Smooth muscle cell (in vitro differentiated cells): ENCODE measurements around the gene SCUBE3. TPM values are rescaled to one million over a fixed set of nuclear protein-coding genes. Genes with fewer than 3 reads are reported as not detected.

Experiments used
- DNase-seq: peaks from one replicate; lab custom pipeline; 2025; ENCODE audit not compliant: unreplicated experiment; lab: John Stamatoyannopoulos, UW
- H2AFZ ChIP-seq: fragments of 200-600 bp; sonication (generic); 2 replicates; pipeline ENCODE4 v1.6.0; 2016; ENCODE audit warnings: antibody characterized with exemption, low read depth, mild to moderate bottlenecking
- H3F3A ChIP-seq: fragments of 200-600 bp; sonication (generic); 2 replicates; pipeline ENCODE4 v1.6.0; 2017; ENCODE audit warnings: antibody characterized with exemption, low read depth
- H3K27ac ChIP-seq: fragments of 200-600 bp; sonication (generic); 2 replicates; pipeline ENCODE4 v1.5.1; 2016; ENCODE audit warnings: low read depth, mild to moderate bottlenecking
- H3K27me3 ChIP-seq: fragments of 200-600 bp; sonication (generic); 2 replicates; pipeline ENCODE4 v1.6.1; 2016; ENCODE audit warnings: low read depth, mild to moderate bottlenecking
- H3K36me3 ChIP-seq: fragments of 200-600 bp; sonication (generic); 2 replicates; pipeline ENCODE4 v1.5.1; 2016; ENCODE audit warnings: low read depth
- H3K4me1 ChIP-seq: fragments of 200-600 bp; sonication (generic); 2 replicates; pipeline ENCODE4 v1.5.1; 2016; ENCODE audit warnings: low read depth
- H3K4me2 ChIP-seq: fragments of 200-600 bp; sonication (generic); 2 replicates; pipeline ENCODE4 v1.6.0; 2016; ENCODE audit warnings: mild to moderate bottlenecking
- H3K4me3 ChIP-seq: fragments of 200-600 bp; sonication (generic); 2 replicates; pipeline ENCODE4 v1.5.1; 2016; ENCODE audit warnings: mild to moderate bottlenecking
- H3K79me2 ChIP-seq: fragments of 200-600 bp; sonication (generic); 2 replicates; pipeline ENCODE4 v1.6.0; 2016; ENCODE audit warnings: low read depth, mild to moderate bottlenecking
- H3K9ac ChIP-seq: fragments of 200-600 bp; sonication (generic); 2 replicates; pipeline ENCODE4 v1.6.0; 2016; ENCODE audit warnings: low read depth
- H3K9me3 ChIP-seq: fragments of 200-600 bp; sonication (generic); replicated peaks from 2 replicates; pipeline ENCODE4 v1.5.1; 2016; ENCODE audit warnings: low read depth
- H4K20me1 ChIP-seq: fragments of 200-600 bp; sonication (generic); 2 replicates; pipeline ENCODE4 v1.6.0; 2016; ENCODE audit warnings: low read depth
- WGBS: methylation state at CpG from one replicate; pipeline ENCODE4 v1.1.7; 2016; ENCODE audit warnings: low lambda C conversion rate; 5-methylcytosine and 5-hydroxymethylcytosine counted together
- polyA plus RNA-seq: library from polyadenylated mRNA; unstranded; fragments of >200 nt; fragmentation: Nextera tagmentation; extraction: Ambion mirVana; gene quantifications from 2 replicates; pipeline ENCODE4 v1.2.1, GENCODE V29; 2016
- total RNA-seq: library from RNA; depleted of rRNA; stranded (reverse); fragments of >200 nt; gene quantifications from 2 replicates; pipeline ENCODE4 v1.2.3, GENCODE V29; 2014
- TF ChIP-seq, protein P1 (sequence below): fragments of 200-600 bp; sonication (generic); IDR thresholded peaks from 2 replicates; pipeline ENCODE4 v1.5.1; 2017; ENCODE audit warnings: borderline replicate concordance, mild to moderate bottlenecking, antibody characterized with exemption; ENCODE audit not compliant: insufficient read depth, poor library complexity, severe bottlenecking

The SCUBE3 gene
- total and polyA plus RNA-seq, 2 experiments from 2014 or later: 14.6 to 18.0 TPM

DNA sequence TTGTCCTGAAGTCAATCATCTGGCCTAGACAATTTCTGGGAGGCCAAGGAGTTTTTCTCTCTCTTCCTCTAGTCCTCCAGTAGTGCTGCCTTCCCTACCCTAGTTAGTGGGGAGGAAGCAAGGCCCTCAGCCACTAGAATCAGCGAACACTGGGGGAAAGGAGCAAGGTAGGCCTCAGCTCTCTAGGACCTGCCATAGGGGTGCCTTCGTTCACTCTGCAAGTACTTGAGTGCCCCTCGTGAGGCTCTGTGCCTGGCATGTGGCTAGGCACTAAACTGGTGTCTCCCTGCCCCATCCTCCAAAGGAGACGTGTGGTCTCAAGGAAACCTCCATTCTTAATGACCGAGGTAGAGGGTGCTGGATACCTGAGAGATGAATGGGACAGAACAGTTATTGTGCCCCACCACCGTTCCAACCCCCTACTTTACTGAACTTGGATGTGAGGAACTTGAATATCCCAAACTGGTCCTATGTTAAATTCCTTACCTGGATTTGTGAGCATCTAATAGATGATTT lies 84.9 kb downstream of the SCUBE3 start:
- Histone ChIP-seq H4K20me1 (no peaks in the 10 kb centered on the region), H3K4me1 (peaks cover 6% of the 10 kb centered on the region), H3K27me3 (no peaks in the 10 kb centered on the region), H3F3A (no peaks in the 10 kb centered on the region), H3K27ac (no peak overlapping the region), H2AFZ (no peak overlapping the region), H3K36me3 (no peaks in the 10 kb centered on the region), H3K79me2 (no peaks in the 10 kb centered on the region), H3K4me3 (no peak overlapping the region), H3K4me2 (no peak overlapping the region), H3K9ac (no peak overlapping the region), H3K9me3 (no peaks in the 10 kb centered on the region)
- TF ChIP-seq, protein P1, sequence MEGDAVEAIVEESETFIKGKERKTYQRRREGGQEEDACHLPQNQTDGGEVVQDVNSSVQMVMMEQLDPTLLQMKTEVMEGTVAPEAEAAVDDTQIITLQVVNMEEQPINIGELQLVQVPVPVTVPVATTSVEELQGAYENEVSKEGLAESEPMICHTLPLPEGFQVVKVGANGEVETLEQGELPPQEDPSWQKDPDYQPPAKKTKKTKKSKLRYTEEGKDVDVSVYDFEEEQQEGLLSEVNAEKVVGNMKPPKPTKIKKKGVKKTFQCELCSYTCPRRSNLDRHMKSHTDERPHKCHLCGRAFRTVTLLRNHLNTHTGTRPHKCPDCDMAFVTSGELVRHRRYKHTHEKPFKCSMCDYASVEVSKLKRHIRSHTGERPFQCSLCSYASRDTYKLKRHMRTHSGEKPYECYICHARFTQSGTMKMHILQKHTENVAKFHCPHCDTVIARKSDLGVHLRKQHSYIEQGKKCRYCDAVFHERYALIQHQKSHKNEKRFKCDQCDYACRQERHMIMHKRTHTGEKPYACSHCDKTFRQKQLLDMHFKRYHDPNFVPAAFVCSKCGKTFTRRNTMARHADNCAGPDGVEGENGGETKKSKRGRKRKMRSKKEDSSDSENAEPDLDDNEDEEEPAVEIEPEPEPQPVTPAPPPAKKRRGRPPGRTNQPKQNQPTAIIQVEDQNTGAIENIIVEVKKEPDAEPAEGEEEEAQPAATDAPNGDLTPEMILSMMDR: no peak
- 94% methylated on average over 6 of the region's 6 CpGs for WGBS
- no peak for DNase-seq

DNA sequence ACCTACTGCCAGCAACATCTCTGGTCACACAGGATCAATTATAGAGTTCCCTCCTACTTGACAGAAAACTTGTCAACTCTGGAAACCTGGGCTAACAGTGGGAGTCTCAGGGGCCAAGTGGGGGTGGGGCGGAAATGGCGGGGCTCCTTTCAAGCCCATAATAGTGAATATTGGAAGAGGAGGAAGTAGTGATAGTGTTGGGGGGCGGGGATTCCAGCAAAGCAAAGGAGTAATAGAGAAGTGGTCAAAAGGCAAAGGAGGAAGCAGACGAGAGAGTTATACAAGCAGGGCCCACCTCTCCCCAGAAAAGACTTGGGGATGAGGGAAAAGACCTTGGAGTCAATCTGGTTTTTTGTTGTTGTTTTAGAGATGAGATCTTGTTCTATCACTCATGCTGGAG lies 85.9 kb downstream of the SCUBE3 start:
- WGBS: 93% methylated on average over 4 of the region's 4 CpGs
- Histone ChIP-seq H3K79me2 (no peaks in the 10 kb centered on the region), H3K9ac (no peak overlapping the region), H3K4me1 (peaks cover 6% of the 10 kb centered on the region), H3K4me2 (no peak overlapping the region), H4K20me1 (no peaks in the 10 kb centered on the region), H3F3A (no peaks in the 10 kb centered on the region), H3K36me3 (no peaks in the 10 kb centered on the region), H3K27ac (no peak overlapping the region), H3K9me3 (no peaks in the 10 kb centered on the region), H3K4me3 (no peak overlapping the region), H2AFZ (no peak overlapping the region), H3K27me3 (no peaks in the 10 kb centered on the region)
- no peak for DNase-seq
- TF ChIP-seq, protein P1: no peak

DNA sequence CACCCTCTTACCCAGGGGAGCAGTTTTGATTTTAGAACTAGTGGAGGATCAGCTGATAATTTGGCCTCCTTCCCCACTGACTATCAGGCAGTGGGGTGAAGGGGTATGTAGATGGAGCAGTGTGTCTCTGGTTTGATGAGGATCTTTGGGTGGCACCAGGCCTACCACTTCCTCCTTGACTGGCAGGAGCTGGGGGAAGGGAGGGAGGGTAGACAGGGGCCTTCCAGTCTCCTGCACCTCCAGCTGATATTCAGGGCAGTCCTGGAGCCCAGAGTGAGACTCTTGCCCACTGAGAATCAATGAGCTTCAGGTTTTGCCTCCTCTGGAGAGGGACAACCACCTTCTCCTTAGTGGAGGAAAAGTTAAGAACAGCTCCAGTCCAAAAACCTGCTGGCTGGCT lies 87.1 kb downstream of the SCUBE3 start:
- no peaks in the 10 kb centered on the region for H3K36me3 ChIP-seq
- H3F3A ChIP-seq: no peaks in the 10 kb centered on the region
- no peaks in the 10 kb centered on the region for H3K79me2 ChIP-seq
- H4K20me1 ChIP-seq: no peaks in the 10 kb centered on the region
- no peaks in the 10 kb centered on the region for H3K9me3 ChIP-seq
- H3K4me1 ChIP-seq: peaks cover 6% of the 10 kb centered on the region
- H2AFZ ChIP-seq: no peak overlapping the region
- H3K9ac ChIP-seq: no peak overlapping the region
- H3K27ac ChIP-seq: no peak overlapping the region
- DNase-seq: no peak
- no peak overlapping the region for H3K4me3 ChIP-seq
- TF ChIP-seq, protein P1: no peak
- H3K27me3 ChIP-seq: no peaks in the 10 kb centered on the region
- no peak overlapping the region for H3K4me2 ChIP-seq

Other genes starting within 250 kb of the SCUBE3 start
- 0.40 TPM in 1 of 2 replicates, not detected in the other for gene TCP11, start 72.6 kb upstream of the SCUBE3 start, total RNA-seq
- 0.64 TPM in 1 of 2 replicates, not detected in the other for gene TCP11, start 72.6 kb upstream of the SCUBE3 start, polyA plus RNA-seq
- gene ZNF76, start 45.8 kb downstream of the SCUBE3 start, total RNA-seq: 7.7 and 12.9 TPM in 2 replicates
- gene ZNF76, start 45.8 kb downstream of the SCUBE3 start, polyA plus RNA-seq: 14.2 and 24.2 TPM in 2 replicates
- gene DEF6, start 83.9 kb downstream of the SCUBE3 start, total RNA-seq: 2.2 and 3.6 TPM in 2 replicates
- 2.8 and 7.0 TPM in 2 replicates for gene DEF6, start 83.9 kb downstream of the SCUBE3 start, polyA plus RNA-seq
- 8.2 and 10.6 TPM in 2 replicates for gene PPARD, start 128.6 kb downstream of the SCUBE3 start, total RNA-seq
- 25.7 and 31.1 TPM in 2 replicates for gene PPARD, start 128.6 kb downstream of the SCUBE3 start, polyA plus RNA-seq
- 2.3 and 3.6 TPM in 2 replicates for gene FANCE, start 238.4 kb downstream of the SCUBE3 start, total RNA-seq
- gene FANCE, start 238.4 kb downstream of the SCUBE3 start, polyA plus RNA-seq: 5.6 and 7.3 TPM in 2 replicates